GM21737 (cell line): ENCODE results near the gene POLDIP2.
"Not testable (repeated sequence)": the region's sequence is repeated elsewhere in the genome, so short reads cannot be mapped to it uniquely, and the experiment has no call there.

Experiments used
- ATAC-seq: cut with Tn5 transposase; IDR thresholded peaks from one replicate; pipeline ENCODE4 v1.9.1; 2021; ENCODE audit warnings: mild to moderate bottlenecking, moderate library complexity; ENCODE audit not compliant: unreplicated experiment

Gene POLDIP2

DNA sequence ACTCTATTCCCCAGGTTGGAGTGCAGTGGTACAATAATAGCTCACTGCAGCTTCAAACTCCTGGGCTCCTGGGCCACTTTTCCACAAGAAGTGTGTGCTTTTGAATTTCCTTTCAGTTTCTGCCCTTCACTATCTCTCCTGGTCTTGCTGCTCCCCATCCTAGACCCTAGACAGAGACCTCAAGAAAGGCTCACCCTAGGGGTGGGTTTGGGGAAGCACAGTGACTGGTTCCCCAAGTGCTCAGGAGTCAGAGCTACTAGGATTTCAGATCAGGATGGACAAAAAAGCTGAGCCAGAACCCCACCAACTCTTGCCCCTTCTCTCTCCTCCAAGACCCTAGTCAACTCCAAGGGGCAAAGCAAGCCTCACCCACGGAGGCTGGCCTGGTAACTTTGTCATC, 9.3 kb upstream of the POLDIP2 start:
- ATAC-seq: no peak

DNA sequence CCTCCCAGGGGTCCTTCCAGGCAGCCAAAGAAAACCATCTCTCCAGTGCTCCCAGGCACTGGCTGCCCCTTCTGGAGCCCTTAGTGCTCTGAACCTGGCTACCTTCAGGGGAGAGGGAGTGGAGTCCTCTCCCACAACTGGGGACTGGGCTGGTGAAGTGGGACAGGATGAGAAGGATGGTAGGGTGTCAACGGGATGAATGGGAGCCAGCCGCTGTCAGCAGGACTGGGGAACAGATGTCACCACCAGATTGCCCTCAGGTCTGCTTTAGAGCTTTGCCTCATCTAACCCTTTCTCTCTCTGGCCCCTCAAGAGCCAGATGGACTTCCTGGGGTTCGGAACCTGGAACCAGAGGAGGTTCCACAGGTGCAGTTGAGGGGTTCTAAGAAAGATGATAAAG, 8.2 kb upstream of the POLDIP2 start:
- no peak for ATAC-seq

DNA sequence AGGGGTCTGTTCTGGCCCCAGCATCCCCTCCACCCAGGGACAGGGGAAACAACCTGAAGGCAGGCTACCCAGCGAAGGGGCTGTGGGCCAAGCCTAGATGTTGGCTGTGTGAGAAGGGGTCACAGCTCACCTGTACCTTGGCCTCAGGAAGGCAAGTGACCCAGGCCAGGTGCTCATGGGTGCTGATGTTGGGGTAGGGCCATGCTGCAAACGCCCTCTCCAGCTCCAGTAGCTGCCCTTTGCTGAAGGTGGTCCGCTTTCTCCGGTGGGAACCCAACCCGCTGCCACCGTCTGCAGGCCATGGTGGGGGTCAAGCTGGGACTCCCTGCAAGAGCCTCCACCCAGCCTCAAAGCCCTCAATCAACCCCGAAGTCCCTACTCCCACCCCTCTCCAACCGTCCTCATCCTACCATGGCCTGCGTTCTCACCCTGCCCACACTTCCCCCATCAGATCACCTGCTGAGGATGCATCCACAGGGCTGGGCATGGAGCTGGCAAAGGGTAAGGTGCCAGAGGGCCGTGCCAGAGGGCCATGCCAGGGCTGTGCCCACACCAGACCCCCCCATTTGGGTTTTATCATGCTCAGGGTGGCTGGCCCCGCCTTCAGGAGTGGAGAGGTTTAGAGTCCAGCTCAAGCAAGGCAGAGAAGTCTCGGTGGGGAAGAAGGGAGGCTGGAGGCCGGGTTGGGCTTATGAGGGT, 7.5 kb upstream of the POLDIP2 start, which contains the start of gene SEBOX:
Gene SEBOX (minus strand): TSS at position 535 of the 699 bp plus-strand sequence. CDS start 48 bp downstream, at position 487.
- ATAC-seq: no peak

DNA sequence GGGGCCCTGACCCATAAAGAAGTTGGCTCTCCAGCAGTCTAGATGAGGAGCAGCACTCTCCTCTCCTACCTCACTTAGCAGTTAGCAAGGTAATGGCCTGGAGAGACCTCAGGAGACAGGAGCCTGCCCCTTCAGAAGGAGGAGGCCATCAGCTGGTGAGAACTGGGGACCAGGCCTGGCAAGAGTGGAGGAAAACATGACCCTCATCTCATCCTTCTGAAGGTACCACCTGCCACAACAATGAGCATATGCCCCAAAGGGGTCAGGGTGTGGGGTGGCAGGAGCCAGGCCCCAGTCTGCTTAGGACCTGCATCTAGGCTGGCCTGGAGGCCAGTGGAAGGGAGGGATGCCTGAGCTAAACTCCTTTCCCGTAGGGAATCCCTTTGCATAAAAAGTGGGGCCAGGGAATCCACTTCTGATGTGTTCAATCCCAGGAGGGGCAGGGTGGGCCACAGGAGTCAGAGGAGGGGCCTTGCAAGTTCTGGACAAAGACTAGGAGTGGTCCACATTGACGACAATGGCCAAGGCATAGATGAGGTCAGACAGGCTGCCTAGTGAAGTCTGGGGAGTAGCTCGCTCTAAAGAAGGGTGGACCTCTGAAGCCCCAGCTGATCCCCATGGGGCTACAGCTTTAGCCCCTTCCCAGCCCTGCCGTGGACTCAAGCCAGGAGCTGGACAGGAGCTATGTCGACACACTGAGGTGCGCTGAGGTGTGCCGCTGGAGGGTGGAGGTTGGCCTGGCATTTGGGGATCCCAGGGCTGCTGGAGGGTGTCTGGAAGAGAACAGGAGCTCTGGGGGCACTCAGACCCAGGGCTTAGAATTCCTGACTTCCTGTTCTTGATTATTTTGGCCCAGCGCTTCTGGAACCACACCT, 6.7 kb upstream of the POLDIP2 start:
- ATAC-seq: no peak

DNA sequence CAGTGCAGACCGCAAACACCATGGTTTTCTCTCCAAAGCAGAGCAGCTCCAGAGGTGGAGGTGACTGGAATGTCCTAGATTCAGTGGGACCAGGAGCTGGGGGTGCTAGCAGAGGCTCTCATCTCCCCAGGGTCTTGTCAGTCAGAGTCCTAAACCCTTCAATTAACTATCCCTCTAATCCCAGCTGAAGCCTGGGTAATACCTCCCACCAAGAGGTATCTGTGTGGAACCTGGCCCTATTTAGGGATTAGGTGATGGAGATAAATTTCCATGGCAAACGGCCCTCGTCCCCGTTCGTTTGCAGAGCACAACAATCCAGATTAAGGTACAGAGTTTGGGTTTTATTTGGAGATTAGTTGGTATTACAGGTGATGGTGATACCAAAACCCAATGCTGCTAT, 5.9 kb upstream of the POLDIP2 start:
- ATAC-seq: no peak

DNA sequence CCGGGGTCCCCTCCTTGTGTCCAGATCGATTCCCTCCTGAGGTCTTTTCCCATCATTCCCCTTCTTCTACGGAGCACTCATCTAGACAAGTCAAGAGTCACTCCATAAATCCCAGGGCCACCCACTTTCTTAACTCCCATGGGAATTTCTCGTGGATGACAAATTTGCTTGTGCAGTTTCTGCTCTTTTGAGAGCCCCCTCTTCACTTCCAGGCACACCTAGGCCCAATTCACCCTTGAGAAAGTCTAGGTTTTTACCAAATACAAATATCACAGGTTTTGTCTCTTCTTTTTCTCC, 522 bp upstream of the POLDIP2 start:
- no peak for ATAC-seq

DNA sequence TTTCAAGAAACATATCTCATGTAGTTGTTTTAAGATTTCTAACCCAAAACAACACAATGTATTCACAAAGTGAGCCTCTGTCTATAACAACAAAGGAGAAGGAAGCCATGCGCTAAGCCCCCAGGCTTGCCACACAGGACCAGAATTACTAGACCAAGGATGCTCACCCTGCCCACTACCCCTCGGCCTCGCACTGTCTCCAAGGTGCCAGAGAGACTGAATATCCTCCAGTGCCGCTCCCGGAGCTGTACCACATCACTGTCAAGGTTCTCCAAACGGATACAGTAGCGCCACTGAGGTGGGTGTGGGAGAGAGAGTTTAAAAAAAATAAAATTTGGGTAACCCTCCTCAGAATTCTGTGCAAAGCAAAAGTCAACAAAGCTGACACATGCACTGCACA, 7.1 kb downstream of the POLDIP2 start:
- ATAC-seq: no peak

DNA sequence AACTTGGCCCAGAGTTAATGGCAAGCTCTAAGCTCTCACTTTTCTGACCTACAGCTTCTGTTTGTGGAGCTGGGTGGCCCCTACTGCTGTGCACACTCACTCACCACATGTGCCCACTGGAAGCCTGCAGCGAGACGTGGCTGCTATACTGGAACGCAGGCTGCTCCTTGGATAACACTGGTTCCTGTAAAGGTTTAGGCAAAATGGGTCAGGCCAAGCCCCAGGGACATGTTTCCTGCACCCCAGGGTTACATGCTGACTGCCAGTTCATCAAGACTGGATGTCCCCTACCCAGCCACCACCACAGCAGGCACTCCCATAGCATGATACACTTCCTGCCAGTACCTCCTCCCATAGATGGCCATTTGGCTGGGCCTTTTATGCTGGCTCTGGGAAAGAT, 8.3 kb downstream of the POLDIP2 start:
- ATAC-seq: no peak

DNA sequence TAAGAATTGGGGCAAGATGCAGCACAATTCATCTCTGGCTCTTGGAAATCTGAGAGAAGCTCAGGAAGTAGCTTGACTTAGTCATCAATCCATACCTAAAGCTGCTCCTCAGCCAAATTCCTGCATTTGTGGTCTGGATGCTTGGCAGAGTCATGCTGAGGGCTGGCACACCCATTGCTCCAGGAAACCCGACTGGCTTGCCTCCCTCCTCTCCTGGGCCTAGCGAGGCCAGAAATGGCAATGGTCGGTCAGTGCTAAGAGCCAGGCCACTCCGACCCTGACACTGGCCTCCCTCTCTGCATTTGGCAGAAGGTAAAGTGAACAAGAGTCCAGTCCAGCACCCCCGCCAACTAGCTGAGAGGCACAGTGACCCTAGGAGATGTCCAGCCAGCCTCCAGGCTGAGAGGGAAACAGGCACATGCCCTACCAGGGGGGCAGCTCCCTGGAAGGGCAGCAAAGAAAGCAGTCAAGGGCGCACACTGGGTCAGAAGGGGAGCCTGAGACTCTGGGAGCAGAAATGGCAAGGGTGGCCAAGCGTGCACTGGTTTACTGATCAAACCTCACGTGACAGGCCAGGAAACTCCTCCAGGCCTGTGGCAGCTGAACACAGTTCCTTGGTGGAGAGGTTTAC, 10.0 kb downstream of the POLDIP2 start:
- no peak for ATAC-seq

DNA sequence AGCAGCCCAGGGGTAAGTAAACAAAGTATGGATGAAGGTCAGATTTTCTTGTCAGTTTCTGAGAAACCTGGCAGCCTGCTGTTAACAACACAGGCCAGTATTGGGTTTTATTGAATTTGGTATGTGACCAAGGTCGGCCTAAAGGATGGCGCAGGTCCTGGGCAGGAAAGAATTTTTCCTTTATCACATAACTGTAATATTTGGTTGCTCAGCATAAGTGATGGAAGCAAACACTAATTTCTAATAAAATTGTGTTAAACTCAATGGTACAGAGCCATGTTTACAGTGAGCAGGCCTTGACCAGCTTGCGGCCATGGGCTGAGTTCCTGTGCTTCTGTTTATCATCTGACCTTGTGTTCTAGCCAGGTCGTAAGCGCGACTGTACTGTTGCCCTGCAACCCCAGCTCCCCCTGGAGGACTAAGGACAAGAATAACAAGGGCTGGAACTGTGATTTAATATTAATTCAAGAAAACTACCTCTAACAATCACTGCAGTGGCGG, 10.5 kb downstream of the POLDIP2 start:
- ATAC-seq: no peak

DNA sequence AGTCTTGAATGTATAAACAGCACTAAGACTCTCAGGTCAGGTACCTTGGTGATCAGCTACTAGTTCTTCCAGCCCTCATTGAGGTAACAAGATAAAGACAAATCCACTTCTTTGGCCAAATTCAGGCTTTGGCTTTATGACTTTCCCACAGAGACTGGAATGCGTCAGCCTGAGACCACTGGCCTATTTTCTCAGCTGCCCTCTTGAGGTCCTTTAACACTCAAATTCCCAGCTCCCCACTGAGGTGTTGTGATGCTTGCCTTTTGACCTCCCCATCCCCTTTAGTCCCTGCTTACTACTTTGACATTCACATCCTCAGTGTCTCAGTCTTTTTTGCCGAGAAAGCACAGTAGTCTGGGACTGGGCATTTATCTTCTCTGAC, 11.1 kb downstream of the POLDIP2 start:
- ATAC-seq: no peak

DNA sequence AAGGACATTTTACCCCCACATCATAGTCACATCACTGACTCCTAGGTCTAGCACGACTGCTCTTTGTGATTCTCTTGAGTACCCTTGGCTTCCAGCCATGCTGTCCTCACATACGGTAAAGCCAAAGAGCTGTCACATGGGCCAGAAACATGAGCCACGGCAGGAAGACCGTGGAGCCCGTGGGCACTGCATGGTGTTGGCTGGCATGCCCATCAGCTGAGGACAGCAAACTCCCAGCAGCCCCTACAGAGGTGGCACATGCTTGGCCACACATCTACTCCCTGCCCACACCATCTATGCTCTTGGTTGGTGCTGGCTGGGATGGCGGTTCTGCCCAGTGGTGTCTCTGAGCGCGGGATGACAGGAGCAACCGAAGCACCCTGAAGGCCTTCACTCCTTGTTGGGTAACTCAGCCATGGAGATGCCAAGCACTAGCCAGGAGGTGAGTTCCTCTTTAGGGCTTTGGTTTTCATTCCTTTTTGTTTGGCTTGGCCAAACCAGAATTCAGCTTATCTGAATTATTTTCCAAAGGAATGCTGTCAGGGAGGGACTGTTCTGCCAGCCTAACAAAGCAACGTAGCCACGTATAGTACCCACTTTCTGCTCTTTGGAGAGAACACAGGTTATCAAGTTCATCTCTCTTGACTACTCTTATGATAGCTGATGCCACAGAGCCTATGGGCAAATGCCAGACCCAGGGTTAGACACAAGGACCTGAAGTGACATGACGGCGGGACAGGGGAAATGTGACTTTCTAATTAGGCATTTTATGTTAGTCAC, 11.7 kb downstream of the POLDIP2 start:
- no peak for ATAC-seq

DNA sequence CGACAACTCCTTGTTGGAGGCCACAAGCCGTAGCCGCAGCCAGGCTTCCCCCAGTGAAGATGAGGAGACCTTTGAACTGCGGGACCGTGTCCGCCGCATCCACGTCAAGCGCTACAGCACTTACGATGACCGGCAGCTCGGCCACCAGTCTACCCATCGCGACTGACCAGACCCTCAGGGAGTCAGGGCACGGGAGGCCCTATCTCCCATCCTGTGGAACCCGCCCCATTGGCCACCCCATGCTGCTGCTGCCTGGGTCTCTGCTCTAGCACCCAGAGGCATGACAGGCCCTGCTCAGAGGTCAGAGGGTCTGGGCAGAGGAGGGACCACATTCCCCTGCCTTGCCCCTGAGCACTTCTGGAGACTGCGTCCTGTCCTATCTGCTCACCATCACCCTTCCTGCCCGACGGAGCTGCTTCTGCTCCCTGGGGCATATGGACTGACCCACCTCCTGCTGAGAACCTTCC, 12.9 kb downstream of the POLDIP2 start:
- no peak for ATAC-seq

DNA sequence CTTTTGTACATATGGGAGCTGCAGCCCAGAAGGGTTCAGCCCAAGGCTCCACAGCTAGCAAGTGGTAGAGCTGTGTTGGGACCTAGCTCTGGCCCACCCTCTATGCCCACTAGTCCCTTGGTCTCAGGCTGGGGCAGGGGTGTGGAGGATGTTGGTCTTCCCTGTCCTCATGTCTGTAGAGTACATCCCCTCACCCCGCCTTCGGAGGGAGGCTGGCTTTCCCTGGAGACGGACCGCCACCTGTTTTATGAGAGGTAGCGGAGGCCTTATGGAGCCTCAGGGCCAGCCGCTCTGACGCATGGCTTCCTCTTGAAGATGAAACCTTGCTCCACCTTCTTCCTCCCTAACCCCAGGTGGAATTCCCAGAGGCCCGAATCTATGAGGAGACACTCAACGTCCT, 13.3 kb downstream of the POLDIP2 start:
- no peak for ATAC-seq

DNA sequence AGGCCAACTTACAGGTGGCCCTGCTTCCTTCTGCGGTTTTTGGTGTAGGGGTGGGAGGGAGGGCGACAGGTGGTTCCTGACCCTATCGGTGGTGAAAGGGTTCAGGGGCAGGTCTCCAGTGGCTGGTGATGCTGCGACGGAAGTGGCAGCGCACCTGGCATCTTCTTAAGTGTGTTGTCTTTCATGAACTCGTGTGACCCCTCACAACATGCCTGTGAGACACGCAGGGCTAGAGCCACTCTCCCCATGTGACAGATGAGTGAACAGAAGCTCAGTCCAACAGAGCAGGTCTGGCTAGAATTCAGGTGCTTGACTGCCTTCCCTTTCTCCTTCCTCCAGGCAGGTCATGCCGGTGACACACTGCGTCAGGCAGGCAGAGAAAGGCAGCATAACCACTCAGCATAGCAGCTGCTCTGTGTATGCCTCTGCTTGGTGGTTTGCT, 13.8 kb downstream of the POLDIP2 start:
- ATAC-seq: no peak

DNA sequence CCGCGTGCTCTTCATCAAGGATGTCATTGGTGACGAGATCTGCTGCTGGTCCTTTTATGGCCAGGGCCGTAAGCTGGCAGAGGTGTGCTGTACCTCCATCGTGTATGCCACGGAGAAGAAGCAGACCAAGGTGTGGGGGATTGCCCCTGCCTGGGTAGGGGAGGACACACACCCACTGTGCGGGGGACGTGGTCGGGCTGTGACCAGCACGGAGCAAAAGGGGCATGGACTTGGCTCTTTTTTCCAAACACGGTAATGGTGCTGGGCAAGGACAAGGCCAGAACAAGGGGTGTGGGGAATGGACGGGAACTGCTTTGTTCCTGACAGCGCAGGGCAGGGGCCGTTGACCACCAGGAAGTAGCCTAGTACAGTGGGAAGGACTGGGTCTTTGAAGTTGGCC, 15.0 kb downstream of the POLDIP2 start:
- ATAC-seq: no peak

DNA sequence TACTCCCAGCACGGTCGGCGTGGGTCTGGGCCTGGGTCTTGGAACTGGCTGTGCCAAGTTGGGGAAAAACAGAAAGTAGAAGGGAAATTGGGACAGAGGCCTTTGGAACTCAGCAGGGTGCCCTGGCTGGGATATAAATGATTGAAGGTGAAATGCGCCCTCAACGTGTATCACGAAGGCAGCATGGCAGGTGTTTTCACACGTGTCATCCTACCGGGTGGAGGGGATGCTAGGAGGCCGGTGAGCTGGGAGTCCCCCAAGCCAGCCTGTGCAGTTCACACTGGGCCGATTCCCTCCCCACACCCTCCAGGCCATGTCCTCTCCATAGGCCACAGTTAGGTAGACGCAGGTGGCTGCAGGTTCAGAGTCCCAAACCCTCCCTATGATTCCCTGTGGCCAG, 15.8 kb downstream of the POLDIP2 start:
- ATAC-seq: no peak

DNA sequence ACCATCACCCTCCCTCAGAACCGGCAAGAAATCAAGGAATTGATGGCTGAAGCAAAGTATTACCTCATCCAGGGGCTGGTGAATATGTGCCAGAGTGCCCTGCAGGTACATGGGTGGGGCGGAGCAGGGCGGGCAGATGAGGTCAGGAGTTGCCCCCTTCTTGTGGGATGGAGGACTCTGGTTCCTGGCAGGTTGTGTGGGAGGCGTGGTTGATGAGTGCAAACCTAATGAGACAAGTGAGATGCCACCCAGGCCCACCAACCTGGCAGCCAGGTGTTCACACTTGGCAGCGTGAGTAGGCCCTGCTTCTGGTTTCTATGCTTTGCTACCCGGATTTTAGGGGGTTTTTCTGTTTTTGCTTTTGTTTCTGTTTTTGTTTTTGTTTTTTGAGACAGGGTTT, 17.0 kb downstream of the POLDIP2 start:
- ATAC-seq: no peak

DNA sequence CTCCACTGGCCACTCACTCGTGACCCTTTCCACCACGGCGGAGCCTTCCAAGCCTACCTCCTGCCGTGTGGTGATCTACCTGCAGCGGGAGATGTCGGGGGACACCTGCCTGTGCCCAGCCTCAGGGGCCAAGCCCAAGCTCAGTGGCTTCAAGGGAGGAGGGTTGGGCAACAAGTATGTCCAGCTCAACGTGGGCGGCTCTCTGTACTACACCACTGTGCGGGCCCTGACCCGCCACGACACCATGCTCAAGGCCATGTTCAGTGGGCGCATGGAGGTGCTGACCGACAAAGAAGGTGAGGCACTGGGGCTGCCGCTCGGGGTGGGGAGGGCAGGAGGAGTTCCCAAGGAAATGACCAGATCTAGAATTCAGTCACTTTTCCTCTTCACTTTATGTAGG, 17.9 kb downstream of the POLDIP2 start:
- no peak for ATAC-seq

DNA sequence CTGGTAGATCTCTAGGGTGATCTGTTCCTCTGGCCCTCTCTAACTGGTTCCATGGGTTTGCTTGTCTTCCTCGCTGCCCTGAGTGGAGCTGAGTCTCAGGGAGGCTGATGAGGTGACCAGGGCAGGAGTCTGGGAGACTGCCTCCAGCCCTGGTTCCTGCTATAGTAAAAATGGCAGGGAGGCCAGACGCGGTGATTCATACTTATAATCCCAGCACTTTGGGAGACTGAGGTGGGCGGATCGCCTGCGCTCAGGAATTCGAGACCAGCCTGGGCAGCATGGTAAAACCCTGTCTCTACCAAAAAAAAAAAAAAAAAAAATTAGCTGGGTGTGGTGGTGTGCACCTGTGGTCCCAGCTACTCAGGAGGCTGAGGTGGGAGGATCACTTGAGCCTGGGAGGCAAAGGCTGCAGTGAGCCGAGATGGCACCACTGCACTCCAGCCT, 18.5 kb downstream of the POLDIP2 start:
- ATAC-seq: not testable (repeated sequence)
